Neural progenitor cell (in vitro differentiated cells): ENCODE data around the gene APEH. TPM values are rescaled to one million over a fixed set of nuclear protein-coding genes. Genes with fewer than 3 reads are reported as not detected.

Experiments used
- DNase-seq: peaks from one replicate; pipeline ENCODE4 v3.0.0-alpha.2; 2016; ENCODE audit warnings: low spot score
- H2AFZ ChIP-seq: fragments of 200-600 bp; sonication (generic); replicated peaks from 2 replicates; pipeline ENCODE4 v1.6.1; 2016; ENCODE audit warnings: antibody characterized with exemption
- H3F3A ChIP-seq: fragments of 200-600 bp; sonication (generic); 2 replicates; pipeline ENCODE4 v1.6.1; 2016; ENCODE audit warnings: antibody characterized with exemption, low read depth
- H3K27ac ChIP-seq: fragments of 200-600 bp; sonication (generic); 2 replicates; pipeline ENCODE4 v1.5.1; 2016; ENCODE audit warnings: mild to moderate bottlenecking
- H3K27me3 ChIP-seq: fragments of 200-600 bp; sonication (generic); 2 replicates; pipeline ENCODE4 v1.6.1; 2016; ENCODE audit warnings: mild to moderate bottlenecking, moderate library complexity
- H3K36me3 ChIP-seq: fragments of 200-600 bp; sonication (generic); 2 replicates; pipeline ENCODE4 v1.5.1; 2016
- H3K4me1 ChIP-seq: fragments of 200-600 bp; sonication (generic); 2 replicates; pipeline ENCODE4 v1.6.1; 2016; ENCODE audit warnings: mixed run types
- H3K4me2 ChIP-seq: fragments of 200-600 bp; sonication (generic); 2 replicates; pipeline ENCODE4 v1.6.1; 2016
- H3K4me3 ChIP-seq: fragments of 200-600 bp; sonication (generic); 2 replicates; pipeline ENCODE4 v1.5.1; 2016
- H3K79me2 ChIP-seq: fragments of 200-600 bp; sonication (generic); 2 replicates; pipeline ENCODE4 v1.6.1; 2016; ENCODE audit warnings: low read depth
- H3K9ac ChIP-seq: fragments of 200-600 bp; sonication (generic); 2 replicates; pipeline ENCODE4 v1.6.1; 2016
- H3K9me3 ChIP-seq: fragments of 200-600 bp; sonication (generic); 2 replicates; pipeline ENCODE4 v1.5.1; 2016; ENCODE audit warnings: low read depth
- H4K20me1 ChIP-seq: fragments of 200-600 bp; sonication (generic); 2 replicates; pipeline ENCODE4 v1.6.1; 2016; ENCODE audit warnings: low read depth
- H3K27ac Mint-ChIP-seq: 3 replicates; pipeline ENCODE4 v1.8.0; 2021; ENCODE audit warnings: mixed read lengths
- H3K27me3 Mint-ChIP-seq: 2 replicates; pipeline ENCODE4 v1.8.0; 2022; ENCODE audit warnings: low read depth, mild to moderate bottlenecking, inconsistent platforms, moderate library complexity, mixed read lengths; ENCODE audit not compliant: insufficient read depth
- H3K36me3 Mint-ChIP-seq: 3 replicates; pipeline ENCODE4 v1.8.0; 2021; ENCODE audit warnings: mixed read lengths
- H3K4me1 Mint-ChIP-seq: 3 replicates; pipeline ENCODE4 v1.8.0; 2021; ENCODE audit warnings: mixed read lengths
- H3K4me3 Mint-ChIP-seq: 3 replicates; pipeline ENCODE4 v1.8.0; 2021; ENCODE audit warnings: mild to moderate bottlenecking, moderate library complexity, mixed read lengths
- H3K9me3 Mint-ChIP-seq: 3 replicates; pipeline ENCODE4 v1.8.0; 2020; ENCODE audit warnings: mixed read lengths
- CTCF ChIP-seq: fragments of 200-600 bp; sonication (generic); IDR thresholded peaks from 2 replicates; pipeline ENCODE4 v1.5.1; 2017; ENCODE audit warnings: antibody characterized with exemption, mild to moderate bottlenecking
- EZH2 ChIP-seq: fragments of 200-600 bp; sonication (generic); IDR thresholded peaks from 2 replicates; pipeline ENCODE4 v1.6.1; 2017; ENCODE audit warnings: antibody characterized with exemption, mild to moderate bottlenecking, moderate library complexity
- EZH2phosphoT487 ChIP-seq: fragments of 200-600 bp; sonication (generic); IDR thresholded peaks from 2 replicates; pipeline ENCODE4 v1.6.1; 2017; ENCODE audit warnings: antibody characterized with exemption
- total RNA-seq: library from RNA; depleted of rRNA; stranded (reverse); fragments of >200 nt; gene quantifications from 2 replicates; pipeline ENCODE4 v1.2.3, GENCODE V29; 2015; ENCODE audit warnings: low replicate concordance

The APEH gene
- total RNA-seq, 1 donor from 2014 or later = 132 TPM

- no peaks in the 10 kb centered on the region for H3K27me3 Mint-ChIP-seq
- H3K27ac Mint-ChIP-seq = no peak overlapping the region
- H3K79me2 ChIP-seq = no peaks in the 10 kb centered on the region
- no peaks in the 10 kb centered on the region for H3K4me1 Mint-ChIP-seq
- H3K27ac ChIP-seq = no peak overlapping the region
- no peak for TF ChIP-seq CTCF
- no peak for TF ChIP-seq EZH2
- no peak for TF ChIP-seq EZH2phosphoT487
- no peaks in the 10 kb centered on the region for H3K36me3 ChIP-seq
- H3K9me3 ChIP-seq = no peaks in the 10 kb centered on the region
- peaks cover 2% of the 10 kb centered on the region for H3K36me3 Mint-ChIP-seq
- H3K27me3 ChIP-seq = no peaks in the 10 kb centered on the region
- H2AFZ ChIP-seq = no peak overlapping the region
- no peak overlapping the region for H3K4me3 Mint-ChIP-seq
- no peak overlapping the region for H3K9ac ChIP-seq
- H3F3A ChIP-seq = no peaks in the 10 kb centered on the region
- no peak for DNase-seq
- no peak overlapping the region for H3K4me3 ChIP-seq
- no peaks in the 10 kb centered on the region for H4K20me1 ChIP-seq
- H3K9me3 Mint-ChIP-seq = no peaks in the 10 kb centered on the region
- H3K4me2 ChIP-seq = no peak overlapping the region
- H3K4me1 ChIP-seq = no peaks in the 10 kb centered on the region
Measured at GRCh38 chr3:49706456-49707112, 32.4 kb downstream of the APEH start.

- no peak for TF ChIP-seq CTCF
- TF ChIP-seq EZH2 = no peak
- TF ChIP-seq EZH2phosphoT487 = no peak
- no peaks in the 10 kb centered on the region for H3K4me1 ChIP-seq
- H3K27me3 ChIP-seq = no peaks in the 10 kb centered on the region
- no peaks in the 10 kb centered on the region for H3K4me1 Mint-ChIP-seq
- H3K79me2 ChIP-seq = no peaks in the 10 kb centered on the region
- H3K9ac ChIP-seq = no peak overlapping the region
- H3K27ac ChIP-seq = no peak overlapping the region
- no peaks in the 10 kb centered on the region for H3K9me3 ChIP-seq
- DNase-seq = no peak
- H3K4me3 Mint-ChIP-seq = no peak overlapping the region
- peak overlapping the region; percentile 26 for H3K27ac Mint-ChIP-seq
- no peak overlapping the region for H3K4me2 ChIP-seq
- no peak overlapping the region for H3K4me3 ChIP-seq
- no peaks in the 10 kb centered on the region for H3K27me3 Mint-ChIP-seq
- no peaks in the 10 kb centered on the region for H3K36me3 ChIP-seq
- H2AFZ ChIP-seq = no peak overlapping the region
- no peaks in the 10 kb centered on the region for H4K20me1 ChIP-seq
- peaks cover 2% of the 10 kb centered on the region for H3K36me3 Mint-ChIP-seq
- no peaks in the 10 kb centered on the region for H3K9me3 Mint-ChIP-seq
- H3F3A ChIP-seq = no peaks in the 10 kb centered on the region
Measured at GRCh38 chr3:49707113-49707480, 32.9 kb downstream of the APEH start.

GRCh38 chr3:49709852-49710251, 35.7 kb downstream of the APEH start:
- Histone ChIP-seq H3K27ac (no peak overlapping the region), H3K9me3 (no peaks in the 10 kb centered on the region), H3K4me1 (no peaks in the 10 kb centered on the region), H2AFZ (no peak overlapping the region), H4K20me1 (no peaks in the 10 kb centered on the region), H3K27me3 (no peaks in the 10 kb centered on the region), H3K36me3 (no peaks in the 10 kb centered on the region), H3K79me2 (no peaks in the 10 kb centered on the region), H3F3A (no peaks in the 10 kb centered on the region), H3K4me2 (no peak overlapping the region), H3K9ac (no peak overlapping the region), H3K4me3 (no peak overlapping the region)
- DNase-seq = no peak
- no peaks in the 10 kb centered on the region for H3K9me3 Mint-ChIP-seq
- H3K4me3 Mint-ChIP-seq = no peak overlapping the region
- no peaks in the 10 kb centered on the region for H3K36me3 Mint-ChIP-seq
- H3K27me3 Mint-ChIP-seq = no peaks in the 10 kb centered on the region
- no peak overlapping the region for H3K27ac Mint-ChIP-seq
- H3K4me1 Mint-ChIP-seq = no peaks in the 10 kb centered on the region
- TF ChIP-seq CTCF = no peak
- no peak for TF ChIP-seq EZH2phosphoT487
- no peak for TF ChIP-seq EZH2
